Endothelial cell of umbilical vein (primary cell): ENCODE data around the gene POLD3. TPM values are rescaled to one million over a fixed set of nuclear protein-coding genes. Genes with fewer than 3 reads are reported as not detected.

Experiments
- BruUV-seq: library from RNA; stranded (reverse); fragments of 400-500 nt; replicated peaks from 2 replicates; lab custom pipeline; 2021; lab: Mats Ljungman, UMichigan
- CTCF ChIA-PET: fragments of 300-600, 350-600 bp; sonication (Branson Sonifier 250); formaldehyde crosslinking; loops from one replicate; lab custom pipeline; 2021; ENCODE audit warnings: antibody characterized with exemption, inconsistent platforms; lab: Charles Lee
- POLR2A ChIA-PET: fragments of 300-600, 350-600 bp; sonication (Branson Sonifier 250); formaldehyde crosslinking; loops from one replicate; lab custom pipeline; 2021; ENCODE audit warnings: antibody characterized with exemption, inconsistent platforms; lab: Charles Lee
- DNase-seq: peaks from one replicate; pipeline ENCODE4 v3.0.0-alpha.2; 2011; ENCODE audit warnings: low read depth, low spot score
- FAIRE-seq: peaks from 2 replicates; lab custom pipeline; 2011; peaks lifted over from hg19 to GRCh38; lab: Jason Lieb, UNC
- H2AFZ ChIP-seq: 2 replicates; pipeline ENCODE4 v1.6.0; 2012; ENCODE audit warnings: low read depth, low read length, control low read depth, inconsistent platforms
- H3K27ac ChIP-seq: 2 replicates; pipeline ENCODE4 v1.5.1; 2011; ENCODE audit warnings: low read depth, mild to moderate bottlenecking, control low read depth, low read length, moderate library complexity; ENCODE audit not compliant: insufficient read depth
- H3K27me3 ChIP-seq, 2 experiments: 2 replicates each; pipeline versions ENCODE4 v1.6.0 to v1.6.1; 2011; ENCODE audit warnings: low read length in 2 of 2, mixed read lengths in 1 of 2; ENCODE audit not compliant: control insufficient read depth in 2 of 2, insufficient read depth in 2 of 2
- H3K36me3 ChIP-seq, 2 experiments: 2 replicates in 1 of 2; 3 replicates in 1 of 2; pipeline ENCODE4 v1.5.1; 2011; ENCODE audit warnings: low read length in 2 of 2, mild to moderate bottlenecking in 1 of 2, moderate library complexity in 1 of 2; ENCODE audit not compliant: control insufficient read depth in 2 of 2, insufficient read depth in 2 of 2; ENCODE audit errors: extremely low read depth in 1 of 2
- H3K4me1 ChIP-seq: 3 replicates; pipeline ENCODE4 v1.5.1; 2011; ENCODE audit warnings: mild to moderate bottlenecking, low read length; ENCODE audit not compliant: control insufficient read depth, insufficient read depth; ENCODE audit errors: extremely low read depth
- H3K4me2 ChIP-seq: 2 replicates; pipeline ENCODE4 v1.6.1; 2011; ENCODE audit warnings: low read length, control low read depth, mixed read lengths; ENCODE audit not compliant: insufficient read depth
- H3K4me3 ChIP-seq, 3 experiments: fragments of 200-600 bp in 1 of 3; sonication (generic), shearing (Covaris generic) in 1 of 3; replicated peaks in 1 of 3; 2 replicates each; pipeline ENCODE4 v1.5.1; 2011 to 2016; ENCODE audit warnings: control low read depth in 3 of 3, low read length in 3 of 3, mild to moderate bottlenecking in 2 of 3, inconsistent platforms in 1 of 3, low read depth in 1 of 3, moderate library complexity in 1 of 3; ENCODE audit not compliant: insufficient read depth in 1 of 3
- H3K79me2 ChIP-seq: 2 replicates; pipeline ENCODE4 v1.6.0; 2012; ENCODE audit warnings: low read length, inconsistent platforms; ENCODE audit not compliant: control insufficient read depth, insufficient read depth
- H3K9ac ChIP-seq: replicated peaks from 2 replicates; pipeline ENCODE3; 2011; ENCODE audit warnings: low read length, control low read depth; ENCODE audit not compliant: insufficient read depth; ENCODE audit errors: extremely low read depth
- H3K9me1 ChIP-seq: replicated peaks from 3 replicates; pipeline ENCODE4 v1.6.0; 2011; ENCODE audit warnings: mild to moderate bottlenecking, low read length; ENCODE audit not compliant: control insufficient read depth, insufficient read depth; ENCODE audit errors: extremely low read depth
- H3K9me3 ChIP-seq: replicated peaks from 2 replicates; pipeline ENCODE4 v1.5.1; 2012; ENCODE audit warnings: low read length, inconsistent platforms; ENCODE audit not compliant: control insufficient read depth, insufficient read depth
- H4K20me1 ChIP-seq: replicated peaks from 2 replicates; pipeline ENCODE3; 2011; ENCODE audit warnings: mild to moderate bottlenecking, low read length; ENCODE audit not compliant: control insufficient read depth, insufficient read depth; ENCODE audit errors: extremely low read depth
- JUN ChIP-seq: IDR thresholded peaks from 2 replicates; pipeline ENCODE4 v1.6.1; 2011; ENCODE audit warnings: borderline replicate concordance, low read depth; ENCODE audit not compliant: insufficient read length, insufficient read depth
- MYC ChIP-seq: IDR thresholded peaks from one replicate; pipeline ENCODE4 v1.6.1; 2011; ENCODE audit warnings: mild to moderate bottlenecking, low read depth, low read length
- POLR2A ChIP-seq: IDR thresholded peaks from 2 replicates; pipeline ENCODE4 v1.6.1; 2012; ENCODE audit warnings: low read depth, mild to moderate bottlenecking, control low read depth, low read length
- POLR2AphosphoS5 ChIP-seq: IDR thresholded peaks from 2 replicates; pipeline ENCODE4 v1.6.1; 2012; ENCODE audit warnings: low read depth, mild to moderate bottlenecking, control low read depth, low read length, moderate library complexity; ENCODE audit not compliant: insufficient read depth
- dilution Hi-C: fragments of 300-500 bp; cut with MboI; formaldehyde crosslinking; loops from one replicate; pipeline ENCODE4 v1.15.0; 2019; ENCODE audit warnings: low sequenced_read_pairs; ENCODE audit not compliant: extremely low pct_ligation_motif_present
- intact Hi-C: fragments of 100-400 bp; cut with micrococcal nuclease; formaldehyde crosslinking; loops from one replicate; pipeline ENCODE4 v1.10.0; 2022
- polyA plus RNA-seq, 4 experiments: library from polyadenylated mRNA; depleted of rRNA in 3 of 4; stranded (reverse) in 3 of 4; unstranded in 1 of 4; fragments of >200 nt; gene quantifications; 2 replicates each; pipeline versions ENCODE4 v1.2.1 to v1.2.3, GENCODE V29; 2011 to 2012; ENCODE audit warnings: missing spikeins in 1 of 4
- total RNA-seq: library from RNA; stranded (reverse); gene quantifications from 2 replicates; pipeline ENCODE4 v1.2.3, GENCODE V29; 2021
- TF ChIP-seq, protein P1 (sequence below), 2 donors: IDR thresholded peaks; 1 replicate in 1 of 2; 2 replicates in 1 of 2; pipeline ENCODE4 v1.5.1; 2011; ENCODE audit warnings: low read length in 2 of 2, mild to moderate bottlenecking in 2 of 2, moderate library complexity in 2 of 2, control low read depth in 1 of 2, inconsistent platforms in 1 of 2, low read depth in 1 of 2; ENCODE audit not compliant: insufficient read depth in 1 of 2; ENCODE audit errors: extremely low read depth in 1 of 2

Gene POLD3
- total and polyA plus RNA-seq, 2 donors (not counting 3 experiments of a cell fraction or from before 2014, with no cell fraction given) = 8.9 to 25.2 TPM

DNA sequence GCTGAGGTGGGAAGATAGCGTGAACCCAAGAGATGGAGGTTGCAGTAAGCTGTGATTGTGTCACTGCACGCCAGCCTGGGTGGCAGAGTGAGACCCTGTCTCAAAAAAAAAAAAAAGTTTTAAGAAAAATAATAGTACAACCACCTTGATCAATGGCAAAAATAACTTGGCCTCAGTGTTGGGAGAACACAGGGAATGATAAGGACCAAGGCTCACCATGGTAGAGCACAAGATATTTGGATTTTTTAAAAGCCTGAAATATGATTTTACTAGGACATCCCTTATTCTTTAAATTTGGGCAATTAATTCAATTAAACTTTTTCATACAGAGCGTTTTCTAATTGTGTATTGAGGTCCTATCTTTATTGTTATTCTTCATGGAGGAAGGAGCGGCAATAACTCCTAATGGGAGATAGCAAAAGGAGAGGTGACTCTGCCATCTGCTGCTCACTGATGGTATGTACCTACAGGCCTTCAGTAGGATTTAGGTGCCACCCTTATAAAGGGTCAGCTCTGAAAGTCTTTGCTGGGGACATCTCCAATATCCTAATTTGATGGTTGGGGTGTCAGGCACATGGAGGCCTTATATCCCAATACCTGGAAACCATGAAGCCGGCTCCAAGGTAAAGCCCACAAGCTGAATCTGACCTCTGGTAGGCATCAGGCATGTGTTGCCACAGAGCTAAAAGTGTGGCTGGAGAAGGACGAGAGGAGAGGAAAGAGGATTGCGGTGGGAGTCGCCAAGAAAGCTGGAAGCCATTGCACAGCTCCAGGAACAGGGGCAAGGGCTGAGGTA lies 21.9 kb upstream of the POLD3 start:
- H3K27ac ChIP-seq = no peak overlapping the region
- TF ChIP-seq, protein P1, sequence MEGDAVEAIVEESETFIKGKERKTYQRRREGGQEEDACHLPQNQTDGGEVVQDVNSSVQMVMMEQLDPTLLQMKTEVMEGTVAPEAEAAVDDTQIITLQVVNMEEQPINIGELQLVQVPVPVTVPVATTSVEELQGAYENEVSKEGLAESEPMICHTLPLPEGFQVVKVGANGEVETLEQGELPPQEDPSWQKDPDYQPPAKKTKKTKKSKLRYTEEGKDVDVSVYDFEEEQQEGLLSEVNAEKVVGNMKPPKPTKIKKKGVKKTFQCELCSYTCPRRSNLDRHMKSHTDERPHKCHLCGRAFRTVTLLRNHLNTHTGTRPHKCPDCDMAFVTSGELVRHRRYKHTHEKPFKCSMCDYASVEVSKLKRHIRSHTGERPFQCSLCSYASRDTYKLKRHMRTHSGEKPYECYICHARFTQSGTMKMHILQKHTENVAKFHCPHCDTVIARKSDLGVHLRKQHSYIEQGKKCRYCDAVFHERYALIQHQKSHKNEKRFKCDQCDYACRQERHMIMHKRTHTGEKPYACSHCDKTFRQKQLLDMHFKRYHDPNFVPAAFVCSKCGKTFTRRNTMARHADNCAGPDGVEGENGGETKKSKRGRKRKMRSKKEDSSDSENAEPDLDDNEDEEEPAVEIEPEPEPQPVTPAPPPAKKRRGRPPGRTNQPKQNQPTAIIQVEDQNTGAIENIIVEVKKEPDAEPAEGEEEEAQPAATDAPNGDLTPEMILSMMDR (IDR thresholded peaks at IDR 0.05; ENCODE audit: extremely low read depth in 1 of 2, insufficient read depth in 1 of 2, low read depth in 1 of 2, low read length in 2 of 2) = peak; percentile 56 to 74
- TF ChIP-seq POLR2AphosphoS5 = no peak
- H3K4me3 ChIP-seq = no peak overlapping the region
- no peak overlapping the region for H3K4me2 ChIP-seq
- CTCF ChIA-PET = interaction anchor here (0.6 to 16.3 kb wide), 34 partner anchors 8 to 332 kb away, joined by 3 to 595 read pairs (median 4); partner anchors contain the start of gene LIPT2
- H3K27me3 ChIP-seq = peaks cover 4 to 9% of the 10 kb centered on the region in 2 experiments
- DNase-seq (peak; percentile 71), FAIRE-seq (peak; percentile 86)
- POLR2A ChIA-PET = no interaction called here
- H3K9me3 ChIP-seq = no peaks in the 10 kb centered on the region
- no peak overlapping the region for H3K9ac ChIP-seq
- no TSS peak for BruUV-seq
- dilution Hi-C loops (no loop called here), intact Hi-C loops (loop anchor here (1.0 to 5.0 kb wide), 5 partner anchors 82 to 608 kb away; no protein-coding TSS in a partner anchor)
- H4K20me1 ChIP-seq = no peaks in the 10 kb centered on the region
- no peaks in the 10 kb centered on the region for H3K9me1 ChIP-seq
- no peaks in the 10 kb centered on the region for H3K4me1 ChIP-seq
- no peak overlapping the region for H2AFZ ChIP-seq
- H3K36me3 ChIP-seq = no peaks in the 10 kb centered on the region
- H3K79me2 ChIP-seq = no peaks in the 10 kb centered on the region

DNA sequence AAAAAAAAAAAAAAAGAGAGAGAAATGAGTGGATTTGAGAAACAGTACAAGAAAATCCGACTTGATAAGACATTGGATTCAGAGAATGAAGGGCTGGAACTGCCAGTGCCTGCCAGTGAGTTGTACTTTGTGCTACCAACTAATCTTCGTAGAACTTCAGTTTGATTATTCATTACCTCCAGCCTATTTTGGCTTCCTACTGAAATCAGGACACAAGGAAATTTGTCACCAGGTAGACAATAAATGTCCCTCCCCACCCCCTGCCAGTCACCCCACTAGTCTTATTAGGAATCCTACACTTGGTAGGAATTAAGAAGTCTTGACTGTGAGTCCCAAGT lies 21.4 kb upstream of the POLD3 start:
- POLR2A ChIA-PET = no interaction called here
- intact Hi-C loops = loop anchor here (2.0 to 5.0 kb wide), 2 partner anchors 182 to 609 kb away; no protein-coding TSS in a partner anchor

More for the DNA sequence above, 21.4 kb upstream of the POLD3 start:
- no peaks in the 10 kb centered on the region for H3K9me1 ChIP-seq
- no peaks in the 10 kb centered on the region for H3K79me2 ChIP-seq
- no peak overlapping the region for H3K9ac ChIP-seq
- dilution Hi-C loops = no loop called here
- FAIRE-seq (no peak), DNase-seq (no peak)
- no peak overlapping the region for H3K27ac ChIP-seq
- no peak overlapping the region for H2AFZ ChIP-seq
- no TSS peak for BruUV-seq
- H3K4me1 ChIP-seq = no peaks in the 10 kb centered on the region
- TF ChIP-seq, protein P1 (IDR thresholded peaks at IDR 0.05; ENCODE audit: extremely low read depth in 1 of 2, insufficient read depth in 1 of 2, low read depth in 1 of 2, low read length in 2 of 2) = no peak
- TF ChIP-seq POLR2A (no peak), JUN (no peak), MYC (no peak)
- H3K27me3 ChIP-seq = peaks cover 4 to 9% of the 10 kb centered on the region in 2 experiments
- H4K20me1 ChIP-seq = no peaks in the 10 kb centered on the region
- no peaks in the 10 kb centered on the region for H3K9me3 ChIP-seq
- no peak overlapping the region for H3K4me3 ChIP-seq
- H3K4me2 ChIP-seq = no peak overlapping the region
- no peaks in the 10 kb centered on the region for H3K36me3 ChIP-seq
- CTCF ChIA-PET = interaction anchor here (0.6 to 16.3 kb wide), 34 partner anchors 9 to 333 kb away, joined by 3 to 595 read pairs (median 4); partner anchors contain the start of gene LIPT2
